HG02759 (cell line): ENCODE measurements around the gene MED27.

ENCODE experiments used
- ATAC-seq: cut with Tn5 transposase; IDR thresholded peaks from one replicate; pipeline ENCODE4 v1.9.1; 2021; ENCODE audit warnings: mild to moderate bottlenecking, moderate library complexity; ENCODE audit not compliant: unreplicated experiment

MED27 gene

GRCh38 chr9:131976157-131977108 is 103.2 kb downstream of the MED27 start:
- ATAC-seq: no peak

DNA sequence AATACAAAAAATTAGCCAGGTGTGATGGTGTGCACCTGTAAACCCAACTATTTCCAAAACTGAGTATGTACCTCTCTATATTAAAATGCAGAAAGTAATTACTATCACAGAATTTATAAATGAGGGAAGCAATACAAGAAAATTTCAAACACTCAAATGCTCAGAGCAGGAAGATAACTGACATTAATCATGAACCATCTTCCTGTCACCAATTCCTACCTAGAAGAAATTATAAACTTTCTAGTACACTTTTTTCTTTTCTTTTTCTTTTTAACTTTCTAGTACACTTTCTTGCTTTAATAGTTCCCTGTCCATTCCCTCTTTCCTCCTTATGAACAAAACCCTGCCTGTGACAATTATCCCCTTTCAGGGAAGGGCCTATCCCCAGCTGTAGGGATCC is 106.8 kb downstream of the MED27 start:
- no peak for ATAC-seq

GRCh38 chr9:131971482-131972074 is 108.1 kb downstream of the MED27 start:
- no peak for ATAC-seq

- no peak for ATAC-seq
Observed at GRCh38 chr9:131969469-131969989, 110.1 kb downstream of the MED27 start.

DNA sequence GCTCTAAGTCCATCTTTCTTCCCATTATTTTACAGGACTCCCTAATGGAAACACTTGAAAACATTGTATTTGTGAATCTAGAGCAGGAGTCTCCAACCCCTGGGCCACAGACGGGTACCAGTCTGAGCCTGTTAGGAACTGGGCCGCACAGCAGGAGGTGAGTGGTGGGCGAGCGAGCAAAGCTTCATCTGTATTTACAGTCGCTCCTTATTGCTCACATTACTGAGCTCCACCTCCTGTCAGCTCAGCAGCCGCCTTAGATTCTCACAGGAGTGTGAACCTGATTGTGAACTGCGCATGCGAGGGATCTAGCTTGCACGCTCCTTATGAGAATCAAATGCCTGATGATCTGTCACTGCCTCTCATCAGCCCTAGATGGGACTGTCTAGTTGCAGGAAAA is 111.0 kb downstream of the MED27 start:
- no peak for ATAC-seq

DNA sequence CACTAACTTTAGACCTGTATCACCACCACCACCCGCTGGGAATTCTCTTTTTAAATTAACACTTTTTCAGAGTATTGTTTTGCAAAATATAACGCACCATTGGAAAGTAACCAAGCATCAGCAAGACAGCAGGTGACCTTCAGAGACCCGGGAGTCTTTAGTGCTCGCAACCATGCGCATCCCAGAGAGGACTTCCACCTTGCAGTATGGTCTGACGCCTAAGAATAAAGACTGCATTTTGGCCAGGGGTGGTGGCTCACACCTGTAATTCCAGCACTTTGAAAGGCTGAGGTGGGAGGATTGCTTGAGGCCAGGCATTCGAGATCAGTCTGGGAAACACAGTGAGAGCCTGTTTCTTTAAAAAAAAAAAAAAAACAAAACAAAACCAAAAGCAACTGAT is 113.8 kb downstream of the MED27 start:
- no peak for ATAC-seq

- ATAC-seq: no peak
Observed at GRCh38 chr9:131965103-131965502, 114.6 kb downstream of the MED27 start.

- ATAC-seq: no peak
Observed at GRCh38 chr9:131963072-131964030, 116.3 kb downstream of the MED27 start.

- no peak for ATAC-seq
Observed at GRCh38 chr9:131961496-131961880, 118.2 kb downstream of the MED27 start.

DNA sequence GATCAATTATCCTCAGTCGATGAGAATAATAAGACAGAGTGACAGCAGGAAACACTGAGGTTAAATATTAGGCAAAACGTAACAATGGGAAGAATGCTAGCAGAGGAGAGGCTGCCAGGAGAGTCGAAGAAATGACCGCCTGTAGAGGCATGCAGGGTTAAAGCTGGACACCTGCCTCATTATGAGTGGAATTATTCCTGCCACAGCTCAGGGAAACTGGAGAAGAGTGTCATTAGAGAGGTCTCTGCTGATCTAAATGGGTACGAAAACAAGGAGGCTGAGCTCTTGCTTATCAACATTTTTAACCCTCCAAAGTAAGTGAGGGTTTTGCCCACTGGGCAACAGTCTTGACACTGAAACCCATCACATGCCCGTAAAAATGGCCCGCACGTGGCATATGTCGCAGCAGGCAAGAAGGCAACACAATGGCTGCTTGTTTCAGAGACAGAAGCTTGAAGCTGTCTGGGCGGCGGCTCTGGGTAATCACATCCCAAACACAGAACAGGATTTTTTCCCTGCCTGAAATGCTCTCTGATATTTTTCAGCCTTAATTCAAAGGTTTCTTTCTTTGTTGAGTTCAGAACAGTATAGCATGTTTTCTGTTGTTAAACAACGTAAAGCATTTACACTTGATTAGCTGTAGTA is 118.7 kb downstream of the MED27 start:
- no peak for ATAC-seq

DNA sequence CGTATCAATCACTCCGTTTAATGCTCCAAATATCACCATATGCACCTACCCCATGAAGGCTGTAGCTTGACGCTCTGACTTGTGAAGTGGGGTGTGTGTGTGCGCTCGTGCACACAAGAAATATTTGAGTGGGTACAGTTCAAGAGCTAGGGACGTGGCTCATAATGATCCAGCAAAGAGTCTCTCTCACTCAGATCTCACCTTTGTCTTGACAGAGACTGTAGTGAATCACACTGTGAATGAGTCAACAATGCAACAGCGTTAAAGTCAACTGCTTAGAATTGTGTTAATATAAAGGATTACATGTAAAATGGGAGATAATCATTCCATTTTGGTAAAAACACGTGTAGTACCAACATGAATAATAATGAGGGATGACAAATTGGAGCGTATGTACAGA is 119.4 kb downstream of the MED27 start:
- ATAC-seq: no peak

- ATAC-seq: no peak
Observed at GRCh38 chr9:131959887-131960286, 119.8 kb downstream of the MED27 start.

DNA sequence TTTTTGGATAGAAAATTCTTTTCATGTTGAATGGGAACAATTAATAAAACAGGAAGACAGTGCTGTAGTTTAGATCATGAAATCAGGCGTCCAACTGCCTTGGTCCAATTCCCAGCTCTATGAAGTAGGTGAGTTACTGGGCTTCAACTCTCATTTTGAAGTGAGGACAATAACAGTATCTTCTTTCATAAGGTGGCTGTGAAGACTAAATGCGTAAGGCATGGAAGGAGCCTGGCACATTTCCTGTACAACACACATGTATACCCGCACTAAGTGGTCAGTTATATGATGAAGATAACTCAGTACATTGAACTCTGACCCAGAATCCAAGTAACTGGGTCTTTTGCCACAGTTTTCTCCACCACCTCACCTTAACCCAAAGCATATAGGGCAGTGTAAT is 120.6 kb downstream of the MED27 start:
- ATAC-seq: no peak

DNA sequence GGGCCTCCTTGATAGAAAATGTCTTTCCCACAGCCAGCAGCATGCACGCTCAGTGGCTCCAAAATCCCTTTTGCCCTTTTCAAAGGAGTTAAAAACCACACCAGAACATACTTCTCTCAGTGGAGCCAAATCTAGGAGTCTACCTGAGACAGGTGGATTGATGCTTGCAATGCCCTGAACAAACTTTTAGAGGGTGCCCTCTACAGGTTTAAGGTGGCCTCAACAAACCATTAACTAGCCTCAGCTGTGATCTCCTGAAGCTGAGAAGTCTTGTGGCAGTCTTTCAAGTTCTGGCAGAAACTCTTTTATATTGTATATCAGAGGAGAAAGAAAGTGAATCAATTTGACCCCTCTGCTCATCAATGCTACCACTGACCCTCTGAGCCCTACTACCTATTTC is 125.4 kb downstream of the MED27 start:
- no peak for ATAC-seq

- ATAC-seq: no peak
Observed at GRCh38 chr9:131951905-131952304, 127.8 kb downstream of the MED27 start.

DNA sequence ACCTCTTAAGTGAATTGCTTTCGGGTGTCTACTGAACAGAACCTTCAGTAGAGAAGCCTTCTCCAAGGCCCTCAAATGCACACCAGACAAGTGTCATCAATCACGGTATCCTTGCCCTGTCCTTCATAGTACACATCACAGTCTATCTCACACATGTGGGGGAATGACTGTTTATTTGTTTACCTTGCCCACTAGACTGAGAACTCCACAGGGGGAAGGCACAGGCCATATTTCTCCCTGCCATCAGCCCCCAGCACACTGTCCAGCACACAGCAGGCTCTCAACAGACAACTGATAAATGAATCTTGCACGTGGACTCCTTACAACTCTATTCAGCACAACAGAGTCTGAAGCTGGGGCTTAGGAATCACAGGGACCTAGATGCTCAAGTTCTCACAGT is 128.5 kb downstream of the MED27 start:
- no peak for ATAC-seq

DNA sequence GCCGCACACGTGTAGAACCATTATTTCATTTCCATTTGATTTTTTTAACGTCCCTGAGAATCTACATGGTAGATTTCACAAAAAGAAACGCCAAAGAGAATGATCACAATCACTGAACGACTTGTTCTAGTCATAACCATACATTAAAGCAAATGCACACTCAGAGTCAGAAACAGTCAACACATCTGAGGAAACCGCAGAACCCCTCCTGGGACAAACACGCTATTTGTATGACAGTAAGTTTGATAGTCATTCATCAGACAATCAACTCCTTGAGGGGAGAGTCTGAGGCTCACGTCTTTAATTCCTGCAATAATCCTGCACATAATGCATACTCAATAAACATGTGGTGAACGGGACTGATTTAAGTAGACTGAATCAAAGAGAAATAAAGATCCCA is 129.2 kb downstream of the MED27 start:
- no peak for ATAC-seq

- ATAC-seq: no peak
Observed at GRCh38 chr9:131946180-131946579, 133.5 kb downstream of the MED27 start.

GRCh38 chr9:131943351-131943841 is 136.3 kb downstream of the MED27 start:
- ATAC-seq: no peak

DNA sequence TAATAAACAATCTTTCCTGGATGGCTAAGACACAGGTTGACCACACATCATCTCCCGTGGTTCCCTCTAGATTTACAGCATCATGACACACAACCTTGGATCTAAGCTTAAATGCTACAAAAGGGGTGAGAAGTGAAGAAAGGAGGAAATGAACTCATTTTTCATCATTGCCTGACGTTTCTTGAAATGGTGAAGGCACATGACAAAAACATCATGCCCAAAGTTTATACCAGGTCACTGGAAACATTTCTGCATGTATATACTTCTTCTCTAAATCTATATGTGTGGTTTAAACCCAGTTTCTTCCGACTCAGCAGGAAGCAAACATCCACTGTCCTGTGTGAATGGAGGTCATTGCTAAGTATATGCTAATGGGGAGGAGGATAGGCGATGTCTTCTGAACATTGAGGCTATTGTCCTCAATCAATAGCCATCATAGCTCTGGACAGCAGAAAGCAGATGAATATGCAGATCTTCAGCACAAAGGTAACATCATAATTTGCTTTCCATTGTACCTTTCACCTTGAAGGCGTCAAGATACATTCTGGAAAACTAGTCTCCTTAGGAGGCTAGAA is 137.4 kb downstream of the MED27 start:
- ATAC-seq: no peak
